Measurements from ENCODE around the gene KNDC1.
"Not testable (repeated sequence)": the region's sequence is repeated elsewhere in the genome, so short reads cannot be mapped to it uniquely, and the experiment has no call there.

KNDC1 gene

DNA sequence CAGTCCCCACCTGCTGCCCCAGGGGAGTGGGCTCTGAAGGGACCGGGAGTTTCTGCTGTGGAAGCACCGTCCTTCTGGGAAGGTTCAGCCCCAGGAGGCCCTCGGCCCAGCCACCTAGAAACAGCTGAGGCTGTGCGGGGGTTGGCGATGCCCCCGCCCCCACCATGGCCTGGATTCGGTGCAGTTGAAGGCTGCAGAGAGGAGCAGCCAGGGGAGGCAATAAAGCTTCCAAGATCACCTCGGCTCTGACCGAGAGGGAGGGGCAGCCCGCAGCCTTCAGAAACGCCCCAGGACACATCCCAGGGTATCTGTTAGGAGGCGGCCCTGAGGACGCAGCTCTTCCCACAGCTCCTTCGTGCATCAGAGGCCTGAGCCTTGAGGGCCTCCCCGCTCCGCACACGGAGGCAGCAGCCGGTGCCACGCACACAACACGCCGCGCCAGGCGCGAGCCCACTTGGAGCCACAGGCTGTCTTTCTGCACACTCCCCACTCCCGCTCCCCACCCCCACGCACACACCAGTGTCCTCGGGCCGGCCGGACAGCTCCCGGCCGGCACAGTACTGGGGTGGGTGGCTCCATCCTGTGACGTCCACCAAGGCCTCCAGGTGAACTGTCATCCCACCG, 1.6 kb downstream of the KNDC1 start:
- no peak for DNase-seq

GRCh38 chr10:133162178-133162909, 2.3 kb downstream of the KNDC1 start:
- no peak for DNase-seq

DNA sequence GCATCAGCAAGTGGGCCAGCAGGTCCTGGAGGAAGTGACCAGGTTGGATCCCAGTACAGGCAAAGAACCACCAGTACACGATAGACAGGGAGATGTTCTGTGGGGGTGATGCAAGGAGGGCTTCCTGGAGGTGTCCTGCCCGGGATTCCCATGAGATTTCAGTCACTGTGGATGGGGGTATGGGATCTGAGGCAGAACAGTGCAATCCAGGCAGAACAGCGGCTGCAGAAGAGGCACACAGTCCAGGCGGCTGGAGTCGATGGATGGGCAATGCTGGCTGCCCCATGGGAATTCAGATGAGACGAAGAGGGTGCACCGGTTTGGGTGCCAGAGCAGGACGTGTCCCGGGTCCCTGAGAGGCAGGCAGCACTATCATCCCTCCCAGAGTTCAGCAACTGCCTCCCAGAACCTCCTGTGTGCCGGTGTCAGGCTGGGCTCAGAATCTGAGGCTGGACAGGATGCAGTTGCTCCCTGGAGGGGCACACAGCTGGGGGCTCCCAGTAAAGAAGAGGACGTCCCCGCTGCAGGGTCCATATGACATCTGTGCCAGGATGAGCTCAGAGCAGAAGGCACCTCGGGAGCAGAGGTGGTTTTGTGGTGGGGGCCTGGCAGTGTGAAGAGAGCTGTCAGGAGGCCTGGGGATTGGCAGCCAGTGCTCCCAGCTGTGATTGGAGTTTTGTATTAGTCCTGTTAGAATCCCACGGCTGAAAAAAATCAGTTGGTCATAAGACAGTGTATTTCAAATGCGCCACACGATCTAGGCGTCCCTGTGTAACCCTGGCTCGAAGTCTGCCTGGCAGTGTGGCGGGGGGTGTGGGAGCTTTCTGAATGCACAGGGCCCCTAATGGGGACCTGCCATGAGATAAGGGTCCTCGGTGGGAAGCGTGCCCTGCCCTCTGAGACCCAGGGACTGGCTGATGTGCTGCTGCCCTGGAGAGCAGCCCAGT, 3.2 kb downstream of the KNDC1 start:
- no peak for DNase-seq

DNA sequence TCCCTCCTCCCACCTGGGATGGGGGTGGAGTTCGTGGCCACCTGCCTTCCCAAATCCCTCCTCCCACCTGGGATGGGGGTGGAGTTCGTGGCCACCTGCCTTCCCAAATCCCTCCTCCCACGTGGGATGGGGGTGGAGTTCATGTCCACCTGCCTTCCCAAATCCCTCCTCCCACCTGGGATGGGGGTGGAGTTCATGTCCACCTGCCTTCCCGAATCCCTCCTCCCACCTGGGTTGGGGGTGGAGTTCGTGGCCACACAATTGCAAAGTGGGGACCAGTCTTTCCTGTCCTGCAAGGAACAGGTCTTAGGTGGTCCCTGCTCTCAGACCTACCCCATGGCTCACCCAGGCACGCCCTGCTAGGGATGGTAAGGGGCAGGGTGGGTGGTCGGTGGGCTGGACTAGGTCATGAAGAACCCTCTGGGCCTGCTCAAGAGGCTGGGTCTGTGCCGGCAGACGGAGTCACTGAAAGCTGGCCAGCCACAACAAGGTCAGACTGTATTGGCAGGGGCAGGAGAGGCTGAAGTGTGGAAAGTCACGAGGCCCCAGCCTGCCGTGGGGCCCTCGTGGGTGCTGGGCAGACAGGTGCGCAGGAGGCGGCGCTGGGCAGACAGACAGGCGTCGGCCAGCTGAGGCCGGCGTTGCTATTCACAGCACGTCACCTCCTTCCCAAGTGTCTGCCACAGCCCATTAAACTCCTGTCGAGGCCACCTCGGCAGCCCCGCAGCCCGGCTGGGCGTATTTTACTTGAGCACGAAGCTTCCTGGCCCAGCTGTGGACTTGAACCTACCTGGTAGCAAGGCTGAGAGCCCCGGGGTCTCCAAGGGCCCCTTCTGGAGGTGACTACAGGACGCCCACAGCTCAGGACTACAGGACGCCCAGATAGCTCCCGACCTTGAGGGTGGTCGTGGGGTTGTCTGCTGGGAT, 4.1 kb downstream of the KNDC1 start:
- no peak for DNase-seq

DNA sequence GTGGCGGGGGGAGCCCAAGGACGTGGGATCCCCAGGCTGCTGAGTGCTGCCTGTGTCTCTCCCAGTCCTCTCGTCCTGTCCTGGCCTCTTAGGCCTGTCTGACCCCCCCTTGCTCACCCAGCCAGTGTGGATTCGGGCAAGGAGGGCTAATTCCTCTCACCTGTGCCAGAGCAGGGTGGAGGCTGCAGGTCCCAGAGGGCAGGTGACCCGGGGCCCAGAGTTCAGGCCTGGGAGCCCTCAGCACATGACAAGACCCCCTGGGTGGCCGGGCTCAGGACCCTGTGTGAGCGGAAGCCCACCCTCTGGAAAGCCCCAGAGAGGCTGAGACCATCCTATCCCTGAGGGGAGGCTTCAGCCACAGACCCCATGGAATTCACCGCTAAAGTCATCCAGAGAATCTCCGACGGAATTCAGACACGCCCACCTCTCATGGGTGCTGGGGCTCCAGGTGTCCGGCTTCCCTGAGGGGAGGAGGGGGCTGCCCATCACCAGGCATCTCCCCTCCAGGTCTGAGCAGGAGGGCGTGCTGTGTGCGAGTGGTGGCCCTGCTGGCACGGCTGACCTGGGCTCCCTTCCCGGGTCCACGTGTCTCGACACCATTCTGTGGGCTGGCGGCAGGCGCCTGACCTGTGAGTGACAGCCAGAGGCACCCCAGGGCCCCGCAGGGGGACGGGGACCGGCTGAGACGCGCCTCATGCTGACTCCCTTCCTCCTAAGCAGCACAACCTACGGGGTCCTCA, 5.0 kb downstream of the KNDC1 start:
- DNase-seq = no peak

DNA sequence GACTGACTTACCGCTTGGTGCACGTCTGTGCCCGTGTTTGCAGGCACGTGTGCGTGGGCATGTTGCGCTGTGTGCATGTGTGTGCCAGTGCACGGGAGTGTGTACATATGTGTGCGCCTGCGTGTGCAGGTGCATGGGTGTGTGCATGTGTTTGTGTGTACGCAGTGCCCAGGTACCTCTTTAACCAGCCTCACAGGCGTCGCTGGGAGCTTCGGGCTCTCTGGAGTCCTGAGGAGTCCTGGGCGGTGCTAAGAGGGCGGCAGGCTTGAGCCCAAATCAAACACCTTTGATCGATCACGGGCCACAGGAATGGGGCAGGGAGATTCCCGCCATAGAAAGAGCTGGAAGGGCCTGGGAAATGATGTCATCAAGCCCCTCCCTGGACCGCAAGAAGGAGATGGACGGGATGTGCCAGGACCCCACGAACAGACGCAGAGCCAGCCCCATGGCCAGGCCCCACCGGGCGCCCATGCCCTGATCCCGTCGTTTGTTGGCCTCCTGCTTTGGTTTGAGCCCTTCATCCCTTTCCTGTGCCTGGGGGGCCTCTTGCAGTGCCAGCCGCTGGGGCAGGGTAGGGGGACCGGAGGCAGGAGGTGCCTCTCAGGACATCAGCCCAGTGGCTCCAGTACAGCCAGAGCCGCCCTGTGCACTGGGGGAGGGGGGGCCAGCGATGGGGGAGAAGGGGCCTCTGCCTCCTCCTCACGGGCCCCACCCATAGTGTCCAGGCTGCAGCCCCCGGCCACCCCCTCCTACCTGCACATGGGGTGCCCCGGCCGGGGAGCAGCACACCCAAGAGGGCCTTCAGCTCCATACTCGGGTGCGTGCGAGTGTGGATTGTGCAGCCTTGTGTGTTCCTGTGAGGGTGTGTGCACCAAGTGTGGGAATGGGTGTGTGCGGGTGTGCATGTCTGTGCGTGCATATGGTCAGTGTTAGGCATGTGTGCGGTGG, 5.8 kb downstream of the KNDC1 start:
- no peak for DNase-seq

DNA sequence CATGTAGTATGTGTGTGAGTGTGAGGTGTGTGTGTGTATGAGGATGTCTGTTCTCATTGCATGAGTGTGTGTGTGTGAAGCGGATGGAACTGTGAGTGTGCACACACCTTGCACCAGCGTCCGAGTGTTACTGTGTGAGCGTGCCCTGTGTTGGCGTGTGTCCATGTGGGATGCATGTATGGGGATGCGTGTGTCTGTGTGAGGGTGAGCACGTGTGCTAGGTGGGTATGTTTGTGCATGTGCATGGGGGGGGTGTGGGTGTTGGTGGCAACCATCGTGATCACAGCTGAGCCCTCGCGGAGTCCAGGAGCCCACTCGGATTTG, 6.4 kb downstream of the KNDC1 start:
- no peak for DNase-seq

DNA sequence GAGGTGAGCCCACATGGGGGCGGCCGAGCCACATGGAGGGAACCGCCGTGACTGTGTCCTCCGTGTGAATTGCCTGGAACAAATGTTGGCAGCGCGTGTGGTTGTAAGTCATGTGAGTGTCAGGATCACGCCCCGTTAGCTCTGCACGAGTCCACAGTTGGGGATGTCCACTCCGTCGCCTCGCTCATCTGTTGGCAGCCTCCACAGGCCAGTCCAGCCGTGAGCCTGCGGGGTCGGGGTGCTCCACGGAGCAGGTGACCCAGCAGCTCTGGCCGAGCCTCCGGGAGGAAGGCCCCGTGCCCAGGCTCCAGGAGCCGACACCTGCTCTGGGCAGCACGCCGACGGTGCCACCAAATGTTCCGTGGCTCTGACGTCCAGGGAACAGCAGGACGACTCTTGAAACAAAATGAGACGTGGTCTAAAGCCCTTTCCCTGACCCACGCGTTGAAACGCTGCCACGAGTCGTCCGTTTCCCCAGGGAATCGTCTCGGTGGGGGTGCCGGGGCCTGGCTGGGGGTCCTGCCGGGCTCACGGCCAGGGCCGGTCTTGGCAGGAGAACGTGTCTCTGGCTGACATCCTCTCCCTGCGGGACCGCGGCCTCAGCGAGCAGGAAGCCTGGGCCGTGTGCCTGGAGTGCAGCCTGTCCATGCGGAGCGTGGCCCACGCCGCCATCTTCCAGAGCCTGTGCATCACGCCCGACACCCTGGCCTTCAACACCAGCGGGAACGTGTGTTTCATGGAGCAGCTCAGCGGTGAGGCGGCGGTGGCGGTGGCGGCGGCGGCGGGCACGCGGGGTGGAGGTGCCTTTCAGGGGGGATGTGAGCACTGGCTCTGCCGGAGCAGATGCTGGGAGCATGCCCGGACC, 7.0 kb downstream of the KNDC1 start:
- no peak for DNase-seq

DNA sequence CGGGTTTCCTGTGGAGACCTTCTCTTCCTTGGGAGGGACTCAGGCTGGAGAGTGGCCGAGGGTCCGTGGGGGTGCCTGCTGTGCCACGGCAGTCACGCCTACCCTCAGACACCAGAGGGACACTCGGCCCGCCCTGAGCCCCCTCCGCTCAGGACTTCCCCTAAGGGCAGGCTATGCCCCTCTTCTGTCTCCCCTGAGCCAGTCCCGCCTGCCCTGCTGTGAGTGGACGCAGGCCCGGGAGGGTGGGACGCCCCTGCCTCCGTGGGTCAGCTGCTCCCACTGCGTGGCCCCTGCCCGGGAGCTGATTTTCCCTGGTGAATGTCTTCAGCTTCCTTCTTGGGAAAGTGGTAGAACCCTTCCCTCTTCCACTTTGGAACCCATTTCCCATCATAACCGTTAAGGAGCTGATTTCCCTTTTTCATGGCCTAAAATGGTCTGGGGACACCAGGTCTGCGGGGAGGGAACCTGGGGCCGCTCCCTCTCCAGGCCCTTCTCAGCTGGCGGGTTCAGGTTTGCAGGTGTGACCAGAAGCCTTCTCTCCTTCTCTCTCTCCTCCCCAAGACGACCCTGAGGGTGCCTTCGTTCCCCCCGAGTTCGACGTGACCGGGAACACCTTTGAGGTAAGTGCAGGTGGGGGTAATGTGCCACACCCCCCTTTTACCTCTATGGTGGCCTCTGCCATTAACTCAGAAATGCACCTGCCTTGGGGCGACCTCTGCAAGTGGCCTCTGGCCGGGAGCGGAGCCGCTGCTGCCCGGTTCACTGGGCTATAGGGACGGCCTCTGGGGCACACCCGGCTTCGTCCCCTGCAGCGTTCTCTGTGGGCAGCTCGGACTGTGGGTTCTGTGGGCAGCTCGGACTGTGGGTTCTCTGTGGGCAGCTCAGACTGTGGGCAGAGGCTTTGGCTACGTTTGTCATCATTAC, 7.9 kb downstream of the KNDC1 start:
- DNase-seq = no peak

- DNase-seq = no peak
Measured at GRCh38 chr10:133168617-133169031, 8.6 kb downstream of the KNDC1 start.

DNA sequence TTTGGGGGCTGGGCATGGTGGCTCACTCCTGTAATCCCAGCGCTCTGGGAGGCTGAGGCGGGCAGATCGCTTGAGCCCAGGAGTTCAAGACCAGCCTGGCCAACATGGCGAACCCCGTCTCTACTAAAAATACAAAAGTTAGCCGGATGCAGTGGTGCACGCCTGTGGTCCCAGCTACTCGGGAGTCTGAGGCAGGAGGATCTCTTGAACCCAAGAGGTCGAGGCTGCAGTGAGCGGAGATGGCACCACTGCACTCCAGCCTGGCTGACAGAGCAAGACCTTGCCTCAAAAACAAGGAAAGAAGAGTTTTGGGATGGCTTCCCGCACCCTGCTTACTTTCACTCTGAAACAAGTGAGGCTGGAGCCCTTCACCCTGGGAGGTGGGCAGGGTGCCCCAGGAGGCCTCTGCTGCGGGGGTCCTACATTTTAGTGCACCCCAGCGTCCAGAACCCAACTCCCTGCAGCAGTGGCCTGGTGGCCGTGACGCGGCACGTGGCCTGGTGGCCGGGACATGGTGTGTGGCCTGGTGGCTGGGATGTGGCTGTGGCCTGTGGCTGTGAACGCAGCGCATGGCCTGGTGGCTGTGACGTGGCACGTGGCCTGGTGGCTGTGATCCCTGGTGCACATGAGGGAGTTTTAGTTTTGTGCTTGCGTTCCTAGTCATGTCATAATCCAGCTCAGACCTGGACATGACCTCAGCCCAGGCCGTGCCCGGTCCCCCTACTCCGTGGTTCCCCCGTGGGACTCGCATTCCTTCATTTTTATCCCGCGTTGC, 9.3 kb downstream of the KNDC1 start:
- no peak for DNase-seq

DNA sequence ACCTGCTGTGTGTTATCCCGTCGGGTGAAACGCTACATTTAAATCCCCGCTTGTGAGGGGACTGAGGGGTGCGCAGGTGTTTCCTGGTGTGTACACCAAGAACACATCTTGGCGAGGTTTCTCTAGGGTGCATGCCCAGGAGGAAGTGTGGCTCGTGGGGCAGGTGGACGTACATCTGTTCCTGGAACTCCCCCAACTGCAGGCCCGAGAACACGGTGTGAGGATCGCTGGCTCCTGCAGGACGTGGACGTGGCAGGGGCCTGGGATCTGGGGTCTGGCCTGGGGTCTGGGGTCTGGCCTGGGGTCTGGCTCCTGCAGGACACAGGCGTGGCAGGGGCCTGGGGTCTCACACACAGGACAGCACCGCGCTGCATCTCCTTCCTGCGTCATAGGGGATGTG, 10.1 kb downstream of the KNDC1 start:
- DNase-seq = no peak

GRCh38 chr10:133173860-133174640, 14.0 kb downstream of the KNDC1 start:
- DNase-seq = no peak

DNA sequence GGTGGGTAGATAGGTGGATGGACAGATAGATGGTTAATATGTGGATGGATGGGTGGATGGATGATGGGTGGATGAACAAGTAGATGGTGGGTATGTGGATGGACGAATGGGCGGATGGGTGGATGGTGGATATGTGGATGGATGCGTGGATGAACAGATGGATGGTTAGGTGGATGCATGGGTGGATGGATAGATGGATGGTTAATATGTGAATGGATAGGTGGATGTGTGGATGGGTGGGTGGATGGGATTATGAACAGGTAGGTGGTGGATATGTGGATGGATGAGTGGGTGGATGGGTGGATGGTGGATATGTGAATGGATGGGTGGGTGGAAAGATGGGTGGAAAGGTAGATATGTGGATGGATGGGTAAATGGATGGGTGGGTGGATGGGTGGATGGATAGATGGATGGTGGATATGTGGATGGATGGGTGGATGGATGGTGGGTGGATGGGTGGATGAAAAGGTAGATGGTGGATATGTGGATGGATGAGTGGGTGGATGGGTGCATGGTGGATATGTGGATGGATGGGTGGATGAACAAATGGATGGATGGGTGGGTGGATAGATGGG, 14.8 kb downstream of the KNDC1 start:
- DNase-seq = no peak

GRCh38 chr10:133175624-133176023, 15.6 kb downstream of the KNDC1 start:
- DNase-seq = not testable (repeated sequence)

DNA sequence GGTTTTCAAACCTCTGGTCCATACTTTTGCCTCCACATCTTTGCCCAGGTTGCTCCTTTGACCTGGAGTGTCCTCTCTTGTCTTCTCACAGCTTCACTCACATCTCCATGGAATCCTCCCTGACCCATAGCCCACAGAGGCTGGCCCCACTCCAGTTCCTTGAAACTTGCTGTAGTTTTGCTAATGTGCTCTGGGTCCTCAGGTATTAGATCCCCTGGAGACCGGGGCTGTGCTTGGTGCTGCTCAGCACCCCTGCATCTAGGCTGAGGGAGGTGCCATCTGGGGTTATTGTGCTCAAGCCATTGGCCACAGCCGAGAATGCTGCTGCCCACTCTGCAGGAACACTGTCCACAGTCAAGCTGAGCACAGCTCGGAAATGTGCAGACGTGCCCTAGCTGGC, 16.5 kb downstream of the KNDC1 start:
- DNase-seq = no peak
